SK-N-SH (cell line): ENCODE data around the gene USP9Y.

ENCODE experiments used
- FOXM1 ChIP-seq: IDR thresholded peaks from 2 replicates; pipeline ENCODE4 v1.4.0; 2012; ENCODE audit warnings: low read depth, mild to moderate bottlenecking
- JUND ChIP-seq: IDR thresholded peaks from 2 replicates; pipeline ENCODE4 v1.4.0; 2012
- MXI1 ChIP-seq: IDR thresholded peaks from 2 replicates; pipeline ENCODE4 v1.6.1; 2012; ENCODE audit warnings: mild to moderate bottlenecking, low read depth, low read length, improper control_type of control experiment
- POLR2AphosphoS5 ChIP-seq: IDR thresholded peaks from 2 replicates; pipeline ENCODE4 v1.6.1; 2012; ENCODE audit warnings: low read depth, low read length
- TAF1 ChIP-seq: IDR thresholded peaks from 2 replicates; pipeline ENCODE4 v1.6.1; 2012; ENCODE audit warnings: low read depth, mild to moderate bottlenecking, low read length, moderate library complexity, borderline replicate concordance
- TF ChIP-seq, protein P1 (sequence below): fragments of 200-600 bp; sonication (generic); IDR thresholded peaks from 2 replicates; pipeline ENCODE4 v1.6.1; 2017; ENCODE audit warnings: antibody characterized with exemption, mild to moderate bottlenecking, moderate library complexity
- TF ChIP-seq, protein P2 (sequence below): IDR thresholded peaks from 2 replicates; pipeline ENCODE4 v1.6.1; 2012; ENCODE audit warnings: mild to moderate bottlenecking, low read depth, low read length, moderate library complexity

DNA sequence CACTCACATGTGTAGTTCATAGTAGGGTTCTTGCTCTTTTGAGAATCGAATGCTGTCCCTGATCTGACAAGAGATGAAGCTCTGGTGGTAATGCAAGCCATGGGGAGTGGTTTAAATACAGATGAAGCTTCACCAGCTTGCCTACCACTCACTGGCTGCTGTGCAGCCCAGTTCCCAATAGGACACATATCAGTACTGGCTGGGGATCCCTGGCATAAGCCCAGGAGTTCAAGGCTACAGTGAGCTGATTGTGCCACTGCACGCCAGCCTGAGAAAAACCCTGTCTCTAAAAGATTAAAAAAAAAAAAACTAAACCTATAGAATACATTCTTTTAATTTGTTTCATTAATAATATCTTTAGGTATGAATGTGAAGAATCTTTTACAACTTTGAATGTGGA, 136.5 kb downstream of the USP9Y start:
- TF ChIP-seq, protein P1, sequence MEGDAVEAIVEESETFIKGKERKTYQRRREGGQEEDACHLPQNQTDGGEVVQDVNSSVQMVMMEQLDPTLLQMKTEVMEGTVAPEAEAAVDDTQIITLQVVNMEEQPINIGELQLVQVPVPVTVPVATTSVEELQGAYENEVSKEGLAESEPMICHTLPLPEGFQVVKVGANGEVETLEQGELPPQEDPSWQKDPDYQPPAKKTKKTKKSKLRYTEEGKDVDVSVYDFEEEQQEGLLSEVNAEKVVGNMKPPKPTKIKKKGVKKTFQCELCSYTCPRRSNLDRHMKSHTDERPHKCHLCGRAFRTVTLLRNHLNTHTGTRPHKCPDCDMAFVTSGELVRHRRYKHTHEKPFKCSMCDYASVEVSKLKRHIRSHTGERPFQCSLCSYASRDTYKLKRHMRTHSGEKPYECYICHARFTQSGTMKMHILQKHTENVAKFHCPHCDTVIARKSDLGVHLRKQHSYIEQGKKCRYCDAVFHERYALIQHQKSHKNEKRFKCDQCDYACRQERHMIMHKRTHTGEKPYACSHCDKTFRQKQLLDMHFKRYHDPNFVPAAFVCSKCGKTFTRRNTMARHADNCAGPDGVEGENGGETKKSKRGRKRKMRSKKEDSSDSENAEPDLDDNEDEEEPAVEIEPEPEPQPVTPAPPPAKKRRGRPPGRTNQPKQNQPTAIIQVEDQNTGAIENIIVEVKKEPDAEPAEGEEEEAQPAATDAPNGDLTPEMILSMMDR, result no peak
- TF ChIP-seq TAF1, result no peak
- no peak for TF ChIP-seq FOXM1
- TF ChIP-seq JUND, result no peak
- no peak for TF ChIP-seq POLR2AphosphoS5
- TF ChIP-seq, protein P2, sequence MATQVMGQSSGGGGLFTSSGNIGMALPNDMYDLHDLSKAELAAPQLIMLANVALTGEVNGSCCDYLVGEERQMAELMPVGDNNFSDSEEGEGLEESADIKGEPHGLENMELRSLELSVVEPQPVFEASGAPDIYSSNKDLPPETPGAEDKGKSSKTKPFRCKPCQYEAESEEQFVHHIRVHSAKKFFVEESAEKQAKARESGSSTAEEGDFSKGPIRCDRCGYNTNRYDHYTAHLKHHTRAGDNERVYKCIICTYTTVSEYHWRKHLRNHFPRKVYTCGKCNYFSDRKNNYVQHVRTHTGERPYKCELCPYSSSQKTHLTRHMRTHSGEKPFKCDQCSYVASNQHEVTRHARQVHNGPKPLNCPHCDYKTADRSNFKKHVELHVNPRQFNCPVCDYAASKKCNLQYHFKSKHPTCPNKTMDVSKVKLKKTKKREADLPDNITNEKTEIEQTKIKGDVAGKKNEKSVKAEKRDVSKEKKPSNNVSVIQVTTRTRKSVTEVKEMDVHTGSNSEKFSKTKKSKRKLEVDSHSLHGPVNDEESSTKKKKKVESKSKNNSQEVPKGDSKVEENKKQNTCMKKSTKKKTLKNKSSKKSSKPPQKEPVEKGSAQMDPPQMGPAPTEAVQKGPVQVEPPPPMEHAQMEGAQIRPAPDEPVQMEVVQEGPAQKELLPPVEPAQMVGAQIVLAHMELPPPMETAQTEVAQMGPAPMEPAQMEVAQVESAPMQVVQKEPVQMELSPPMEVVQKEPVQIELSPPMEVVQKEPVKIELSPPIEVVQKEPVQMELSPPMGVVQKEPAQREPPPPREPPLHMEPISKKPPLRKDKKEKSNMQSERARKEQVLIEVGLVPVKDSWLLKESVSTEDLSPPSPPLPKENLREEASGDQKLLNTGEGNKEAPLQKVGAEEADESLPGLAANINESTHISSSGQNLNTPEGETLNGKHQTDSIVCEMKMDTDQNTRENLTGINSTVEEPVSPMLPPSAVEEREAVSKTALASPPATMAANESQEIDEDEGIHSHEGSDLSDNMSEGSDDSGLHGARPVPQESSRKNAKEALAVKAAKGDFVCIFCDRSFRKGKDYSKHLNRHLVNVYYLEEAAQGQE, result no peak
- no peak for TF ChIP-seq MXI1
